Hematopoietic multipotent progenitor cell (in vitro differentiated cells): ENCODE data around the gene ECHS1. TPM values are rescaled to one million over a fixed set of nuclear protein-coding genes. Genes with fewer than 3 reads are reported as not detected.

Experiments
- small RNA-seq: library from RNA; depleted of rRNA; stranded (forward); fragments of <200 nt; gene quantifications from one replicate; pipeline ENCODE3, GENCODE V24; 2012
- total RNA-seq: library from RNA; depleted of rRNA; stranded (reverse); fragments of >200 nt; gene quantifications from one replicate; pipeline ENCODE4 v1.2.3, GENCODE V29; 2012

Gene ECHS1
- total RNA-seq, 1 donor = 30.7 TPM

Small RNA genes within 50 kb of the gene (small RNA-seq; reads per million reads assigned to genes)
- gene AL360181.4 (not detected), gene BANF1P2 (not detected), gene MIR3944 (not detected)

Other genes starting within 250 kb of the ECHS1 start
- under 0.01 TPM for gene KNDC1, start 213.1 kb downstream of the ECHS1 start, total RNA-seq
- under 0.01 TPM for gene UTF1, start 143.1 kb downstream of the ECHS1 start, total RNA-seq
- gene VENTX, start 135.5 kb downstream of the ECHS1 start, total RNA-seq = 0.27 TPM
- 146 TPM for gene ADAM8, start 96.5 kb downstream of the ECHS1 start, total RNA-seq
- gene TUBGCP2, start 64.5 kb downstream of the ECHS1 start, total RNA-seq = 73.2 TPM
- gene ZNF511, start 64.4 kb downstream of the ECHS1 start, total RNA-seq = 19.4 TPM
- gene CALY, start 36.5 kb downstream of the ECHS1 start, total RNA-seq = not detected
- not detected for gene PRAP1, start 26.0 kb downstream of the ECHS1 start, total RNA-seq
- gene FUOM, start 15.3 kb downstream of the ECHS1 start, total RNA-seq = 18.6 TPM
- 16.7 TPM for gene PAOX, start 5.9 kb upstream of the ECHS1 start, total RNA-seq
- 35.8 TPM for gene MTG1, start 20.8 kb upstream of the ECHS1 start, total RNA-seq
- under 0.01 TPM for gene SPRN, start 51.3 kb upstream of the ECHS1 start, total RNA-seq
- gene SCART1, start 80.6 kb upstream of the ECHS1 start, total RNA-seq = 3.2 TPM
- gene CYP2E1, start 154.0 kb upstream of the ECHS1 start, total RNA-seq = 0.81 TPM
- gene SYCE1, start 192.2 kb upstream of the ECHS1 start, total RNA-seq = not detected